Lower lobe of right lung (tissue), 2 donors: ENCODE measurements around the gene DEPDC1B. TPM values are rescaled to one million over a fixed set of nuclear protein-coding genes. Genes with fewer than 3 reads are reported as not detected.
"Not testable (repeated sequence)": the region's sequence is repeated elsewhere in the genome, so short reads cannot be mapped to it uniquely, and the experiment has no call there.

Experiments used
- ATAC-seq, 2 donors: fragments of 200-7000 bp; cut with Tn5 transposase; one replicate each; pipeline ENCODE4 v1.9.1; 2020 to 2022; ENCODE audit warnings: mild to moderate bottlenecking in 2 of 2, moderate library complexity in 2 of 2
- DNase-seq: peaks from one replicate; pipeline ENCODE4 v3.0.0-alpha.2; 2020
- H3K27ac ChIP-seq: fragments of 200-600 bp; one replicate; pipeline ENCODE4 v1.8.0; 2022
- H3K27me3 ChIP-seq: fragments of 200-600 bp; one replicate; pipeline ENCODE4 v1.8.0; 2022; ENCODE audit warnings: low read depth
- H3K36me3 ChIP-seq: fragments of 200-600 bp; one replicate; pipeline ENCODE4 v1.8.0; 2022; ENCODE audit warnings: mild to moderate bottlenecking
- H3K4me1 ChIP-seq: fragments of 200-600 bp; one replicate; pipeline ENCODE4 v1.8.0; 2022
- H3K4me3 ChIP-seq: fragments of 200-600 bp; one replicate; pipeline ENCODE4 v1.8.0; 2022; ENCODE audit warnings: mild to moderate bottlenecking
- H3K9me3 ChIP-seq: fragments of 200-600 bp; one replicate; pipeline ENCODE4 v1.8.0; 2022
- intact Hi-C: fragments of 100-400 bp; cut with DNase I; formaldehyde crosslinking; loops from one replicate; pipeline ENCODE4 v1.11.0; 2022
- total RNA-seq: library from RNA; stranded (reverse); fragmentation: NEBNext Ultra II Directional; extraction: Animal tissue kit (Norgen Biotek cat#: 25700); gene quantifications from one replicate; pipeline ENCODE4 v1.2.1, GENCODE V29; 2021
- TF ChIP-seq, protein P1 (sequence below): fragments of 200-600 bp; IDR thresholded peaks from one replicate; pipeline ENCODE4 v1.8.0; 2022; ENCODE audit warnings: antibody characterized with exemption, mild to moderate bottlenecking
- donor health status: DM: no; HTN: yes; CAD: no; lungs with severe emphysema.

DEPDC1B gene
- total RNA-seq, 1 donor from 2014 or later = 0.30 TPM

DNA sequence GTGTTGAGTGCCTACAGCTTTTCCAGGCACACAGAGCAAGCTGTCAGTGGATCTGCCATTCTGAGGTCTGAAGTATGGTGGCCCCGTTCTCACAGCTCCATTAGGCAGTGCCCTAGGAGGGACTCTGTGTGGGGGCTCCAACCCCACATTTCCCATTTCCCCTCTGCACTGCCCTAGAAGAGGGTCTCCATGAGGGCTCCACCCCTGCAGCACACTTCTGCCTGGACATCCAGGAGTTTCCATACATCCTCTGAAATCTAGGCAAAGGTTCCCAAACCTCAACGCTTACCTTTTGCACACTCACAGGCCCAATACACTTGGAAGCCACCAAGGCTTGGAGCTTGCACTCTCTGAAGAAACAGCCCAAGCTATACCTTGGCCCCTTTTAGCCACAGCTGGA lies 131.3 kb downstream of the DEPDC1B start:
- ATAC-seq (no peak), DNase-seq (no peak)
- Histone ChIP-seq H3K9me3 (peaks cover 13% of the 10 kb centered on the region), H3K27ac (no peak overlapping the region), H3K4me1 (no peaks in the 10 kb centered on the region), H3K36me3 (no peaks in the 10 kb centered on the region), H3K4me3 (no peak overlapping the region), H3K27me3 (no peaks in the 10 kb centered on the region)
- TF ChIP-seq, protein P1, sequence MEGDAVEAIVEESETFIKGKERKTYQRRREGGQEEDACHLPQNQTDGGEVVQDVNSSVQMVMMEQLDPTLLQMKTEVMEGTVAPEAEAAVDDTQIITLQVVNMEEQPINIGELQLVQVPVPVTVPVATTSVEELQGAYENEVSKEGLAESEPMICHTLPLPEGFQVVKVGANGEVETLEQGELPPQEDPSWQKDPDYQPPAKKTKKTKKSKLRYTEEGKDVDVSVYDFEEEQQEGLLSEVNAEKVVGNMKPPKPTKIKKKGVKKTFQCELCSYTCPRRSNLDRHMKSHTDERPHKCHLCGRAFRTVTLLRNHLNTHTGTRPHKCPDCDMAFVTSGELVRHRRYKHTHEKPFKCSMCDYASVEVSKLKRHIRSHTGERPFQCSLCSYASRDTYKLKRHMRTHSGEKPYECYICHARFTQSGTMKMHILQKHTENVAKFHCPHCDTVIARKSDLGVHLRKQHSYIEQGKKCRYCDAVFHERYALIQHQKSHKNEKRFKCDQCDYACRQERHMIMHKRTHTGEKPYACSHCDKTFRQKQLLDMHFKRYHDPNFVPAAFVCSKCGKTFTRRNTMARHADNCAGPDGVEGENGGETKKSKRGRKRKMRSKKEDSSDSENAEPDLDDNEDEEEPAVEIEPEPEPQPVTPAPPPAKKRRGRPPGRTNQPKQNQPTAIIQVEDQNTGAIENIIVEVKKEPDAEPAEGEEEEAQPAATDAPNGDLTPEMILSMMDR = no peak
- intact Hi-C loops = no loop called here

DNA sequence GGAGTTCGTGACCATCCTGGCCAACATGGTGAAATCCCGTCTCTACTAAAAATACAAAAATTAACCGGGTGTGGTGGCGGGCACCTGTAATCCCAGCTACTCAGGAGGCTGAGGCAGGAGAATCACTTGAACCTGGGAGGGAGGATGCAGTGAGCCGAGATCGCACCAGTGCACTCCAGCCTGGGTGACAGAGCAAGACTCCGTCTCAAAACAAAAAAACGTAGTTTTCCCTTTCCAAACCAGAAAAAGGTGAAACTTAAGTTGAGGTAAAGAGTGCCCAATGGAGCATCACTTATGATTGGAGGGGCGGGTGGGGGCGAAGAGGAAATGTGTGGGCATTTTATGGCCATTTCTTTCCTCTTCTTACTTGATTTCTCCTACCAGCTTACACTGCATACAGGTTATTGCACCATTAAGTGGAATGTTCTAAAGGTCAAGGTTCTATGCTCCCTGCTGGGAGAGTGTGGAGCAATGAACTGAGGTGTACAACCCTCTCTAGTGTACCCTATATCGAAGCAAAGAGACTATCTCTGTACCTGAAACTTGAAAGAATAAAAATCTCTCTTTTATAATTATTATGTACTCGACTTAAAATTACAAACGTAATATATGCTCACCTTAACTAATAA lies 136.2 kb downstream of the DEPDC1B start:
- intact Hi-C loops = no loop called here
- no peaks in the 10 kb centered on the region for H3K27me3 ChIP-seq
- H3K36me3 ChIP-seq = no peaks in the 10 kb centered on the region
- no peak overlapping the region for H3K4me3 ChIP-seq
- no peak for ATAC-seq
- no peak for DNase-seq
- no peak overlapping the region for H3K27ac ChIP-seq
- TF ChIP-seq, protein P1 = no peak
- H3K9me3 ChIP-seq = peaks cover 10% of the 10 kb centered on the region
- no peaks in the 10 kb centered on the region for H3K4me1 ChIP-seq

DNA sequence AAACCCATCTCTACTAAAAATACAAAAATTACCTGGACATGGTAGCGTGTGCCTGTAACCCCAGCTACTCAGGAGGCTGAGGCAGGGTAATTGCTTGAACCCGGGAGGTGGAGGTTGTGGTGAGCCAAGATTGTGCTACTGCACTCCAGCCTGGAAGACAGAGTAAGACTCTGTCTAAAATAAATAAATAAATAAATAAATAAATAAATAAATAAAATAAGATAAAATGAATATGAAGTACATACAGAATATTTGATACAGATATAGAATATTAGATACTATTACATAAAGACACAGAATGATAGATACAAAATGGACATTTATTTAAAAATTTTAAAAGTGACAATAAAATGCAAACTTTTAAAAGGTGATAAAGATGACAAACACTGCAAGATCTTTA lies 146.7 kb downstream of the DEPDC1B start:
- H3K4me3 ChIP-seq, intact Hi-C loops, H3K27ac ChIP-seq, H3K9me3 ChIP-seq, H3K36me3 ChIP-seq, ATAC-seq, H3K27me3 ChIP-seq, DNase-seq, H3K4me1 ChIP-seq: not testable (repeated sequence)

DNA sequence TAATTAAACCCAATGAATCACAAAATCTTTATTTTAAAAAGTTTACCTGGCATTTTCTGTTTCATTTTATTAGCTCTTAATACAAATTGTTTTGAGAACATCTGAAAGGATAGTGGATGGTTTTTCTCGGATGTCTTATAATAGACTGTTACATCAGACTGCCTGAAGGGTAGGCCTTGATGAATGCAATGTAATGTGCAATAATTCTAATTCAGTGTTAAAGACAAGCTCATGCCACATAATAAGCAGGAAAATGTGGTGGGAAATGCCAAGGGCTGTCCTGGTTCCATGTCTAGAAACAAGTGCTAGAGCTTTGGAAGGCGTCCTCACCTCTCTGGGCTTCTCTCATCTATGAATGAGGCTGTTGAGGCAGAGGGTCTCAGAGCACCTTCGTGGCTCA lies 148.1 kb downstream of the DEPDC1B start:
- intact Hi-C loops = no loop called here
- Histone ChIP-seq H3K27ac (no peak overlapping the region), H3K9me3 (no peaks in the 10 kb centered on the region), H3K36me3 (no peaks in the 10 kb centered on the region), H3K27me3 (no peaks in the 10 kb centered on the region), H3K4me1 (no peaks in the 10 kb centered on the region), H3K4me3 (no peak overlapping the region)
- TF ChIP-seq, protein P1 = no peak
- DNase-seq (no peak), ATAC-seq (no peak)

DNA sequence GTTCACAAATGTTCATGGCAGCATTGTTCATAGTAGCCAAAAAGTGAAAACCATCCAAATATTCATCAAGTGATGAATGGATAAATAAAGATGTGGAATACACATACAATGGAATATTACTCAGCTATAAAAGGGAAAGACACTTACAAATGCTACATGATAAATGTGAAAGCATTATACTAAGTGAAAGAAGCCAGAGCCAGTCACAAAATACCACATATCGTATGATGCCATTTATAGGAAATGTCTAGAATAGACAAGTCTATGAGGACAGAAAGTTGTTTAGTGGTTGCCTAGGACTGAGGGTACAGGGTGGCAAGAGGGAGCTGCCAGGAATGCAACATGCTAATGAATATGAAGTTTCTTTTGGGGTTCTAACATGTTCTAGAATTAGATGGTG lies 148.7 kb downstream of the DEPDC1B start:
- TF ChIP-seq, protein P1 = no peak
- ATAC-seq = no peak
- intact Hi-C loops = no loop called here
- Histone ChIP-seq H3K27ac (no peak overlapping the region), H3K36me3 (no peaks in the 10 kb centered on the region), H3K4me1 (no peaks in the 10 kb centered on the region), H3K9me3 (no peaks in the 10 kb centered on the region), H3K27me3 (no peaks in the 10 kb centered on the region), H3K4me3 (no peak overlapping the region)
- DNase-seq = no peak

DNA sequence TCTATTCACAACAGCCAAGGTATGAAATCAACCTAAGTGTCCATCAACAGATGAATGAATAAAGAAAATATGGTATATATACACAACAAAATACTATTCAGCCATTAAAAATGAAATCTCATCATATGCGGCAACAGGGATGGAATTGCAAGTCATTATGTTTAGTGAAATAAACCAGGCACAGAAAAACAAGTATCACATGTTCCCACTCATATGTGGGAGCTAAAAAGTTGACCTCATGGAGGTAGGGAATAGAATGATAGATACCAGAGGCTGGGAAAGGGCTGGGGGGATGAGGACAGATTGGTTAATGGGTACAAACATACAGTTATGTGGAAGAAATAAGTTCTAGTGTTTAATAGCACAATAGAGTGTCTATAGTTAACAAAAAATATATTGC lies 149.7 kb downstream of the DEPDC1B start:
- H3K9me3 ChIP-seq = no peaks in the 10 kb centered on the region
- no peak for ATAC-seq
- no peak for DNase-seq
- no peaks in the 10 kb centered on the region for H3K4me1 ChIP-seq
- H3K36me3 ChIP-seq = no peaks in the 10 kb centered on the region
- TF ChIP-seq, protein P1 = no peak
- H3K4me3 ChIP-seq = no peak overlapping the region
- H3K27me3 ChIP-seq = no peaks in the 10 kb centered on the region
- intact Hi-C loops = no loop called here
- no peak overlapping the region for H3K27ac ChIP-seq
